H1 (cell line): ENCODE results near the gene SLC38A10. TPM values are rescaled to one million over a fixed set of nuclear protein-coding genes. Genes with fewer than 3 reads are reported as not detected.

Experiments used
- BRCA1 ChIP-seq: IDR thresholded peaks from 2 replicates; pipeline ENCODE4 v1.6.1; 2012; ENCODE audit warnings: low read depth, low read length, improper control_type of control experiment
- CBX8 ChIP-seq: fragments of 300-800, 300-1000 bp; sonication (generic); IDR thresholded peaks from 2 replicates; pipeline ENCODE4 v1.7.1; 2016; ENCODE audit warnings: low read depth, low read length, borderline replicate concordance
- EP300 ChIP-seq, 2 experiments: IDR thresholded peaks; 1 replicate in 1 of 2; 2 replicates in 1 of 2; pipeline ENCODE4 v1.6.1; 2011 to 2012; ENCODE audit warnings: low read depth in 2 of 2, low read length in 2 of 2, mild to moderate bottlenecking in 2 of 2, borderline replicate concordance in 1 of 2, inconsistent platforms in 1 of 2, moderate library complexity in 1 of 2
- GTF2F1 ChIP-seq: IDR thresholded peaks from 2 replicates; pipeline ENCODE4 v1.6.1; 2012; ENCODE audit warnings: low read depth, low read length, improper control_type of control experiment, borderline replicate concordance
- KDM1A ChIP-seq: fragments of 200-600, 300-600 bp; sonication (generic); IDR thresholded peaks from 2 replicates; pipeline ENCODE4 v1.7.1; 2016; ENCODE audit warnings: mild to moderate bottlenecking, low read length, borderline replicate concordance
- KDM4A ChIP-seq: IDR thresholded peaks from one replicate; pipeline ENCODE4 v1.7.1; 2012; ENCODE audit warnings: low read depth, mild to moderate bottlenecking, moderate library complexity, low read length, inconsistent platforms; ENCODE audit not compliant: severe bottlenecking
- KDM5A ChIP-seq: fragments of 200-600 bp; IDR thresholded peaks from 2 replicates; pipeline ENCODE4 v1.7.1; 2012; ENCODE audit warnings: mild to moderate bottlenecking, low read length, inconsistent platforms, mixed read lengths
- POLR2AphosphoS5 ChIP-seq: IDR thresholded peaks from 2 replicates; pipeline ENCODE4 v1.6.1; 2011; ENCODE audit warnings: low read depth, low read length
- RAD21 ChIP-seq, 2 experiments: IDR thresholded peaks in 1 of 2; conservative IDR thresholded peaks in 1 of 2; 2 replicates each; pipeline ENCODE4 v1.6.1; 2011; ENCODE audit warnings: low read depth in 2 of 2, low read length in 2 of 2, improper control_type of control experiment in 1 of 2, inconsistent platforms in 1 of 2, mild to moderate bottlenecking in 1 of 2, moderate library complexity in 1 of 2
- RXRA ChIP-seq: IDR thresholded peaks from 2 replicates; pipeline ENCODE4 v1.6.1; 2011; ENCODE audit warnings: low read depth, mild to moderate bottlenecking, low read length, moderate library complexity; ENCODE audit not compliant: insufficient read depth
- SIN3A ChIP-seq, 2 experiments: IDR thresholded peaks in 1 of 2; conservative IDR thresholded peaks in 1 of 2; 2 replicates each; pipeline ENCODE4 v1.6.1; 2011 to 2012; ENCODE audit warnings: low read length in 2 of 2, improper control_type of control experiment in 1 of 2, low read depth in 1 of 2, mild to moderate bottlenecking in 1 of 2
- SIRT6 ChIP-seq: IDR thresholded peaks from one replicate; pipeline ENCODE4 v1.7.1; 2012; ENCODE audit warnings: low read length, inconsistent platforms
- SUZ12 ChIP-seq: fragments of 200-600 bp; sonication (generic); IDR thresholded peaks from 2 replicates; pipeline ENCODE4 v1.6.1; 2012; ENCODE audit warnings: mild to moderate bottlenecking, inconsistent platforms, low read length, moderate library complexity, mixed read lengths
- TAF7 ChIP-seq: optimal IDR thresholded peaks from 2 replicates; pipeline ENCODE3; 2011; ENCODE audit warnings: low read depth, mild to moderate bottlenecking, inconsistent platforms, low read length, moderate library complexity, borderline replicate concordance
- TBP ChIP-seq: IDR thresholded peaks from 2 replicates; pipeline ENCODE4 v1.6.1; 2011; ENCODE audit warnings: low read depth, low read length, improper control_type of control experiment
- TEAD4 ChIP-seq: IDR thresholded peaks from 2 replicates; pipeline ENCODE4 v1.6.1; 2012; ENCODE audit warnings: low read depth, low read length, inconsistent platforms, mixed read lengths
- YY1 ChIP-seq: IDR thresholded peaks from 2 replicates; pipeline ENCODE4 v1.6.1; 2011; ENCODE audit warnings: low read depth, mild to moderate bottlenecking, low read length
- polyA plus RNA-seq, 7 experiments: library from polyadenylated mRNA; depleted of rRNA in 3 of 7; stranded (reverse) in 5 of 7; unstranded in 2 of 7; fragments of >200 nt in 5 of 7; fragments of 200-250 nt in 2 of 7; gene quantifications; 1 replicate in 5 of 7; 2 replicates in 1 of 7; 4 replicates in 1 of 7; pipeline versions ENCODE4 v1.2.1 to v1.2.3, GENCODE V29; 2011 to 2013; ENCODE audit warnings: missing spikeins in 2 of 7, mixed read lengths in 2 of 7
- total RNA-seq: library from RNA; stranded (reverse); fragmentation: NEBNext Ultra II Directional; extraction: Animal tissue kit (Norgen Biotek cat#: 25700); gene quantifications from 2 replicates; pipeline ENCODE4 v1.2.1, GENCODE V29; 2021
- TF ChIP-seq, protein P1 (sequence below), 3 experiments: IDR thresholded peaks; 1 replicate in 2 of 3; 2 replicates in 1 of 3; pipeline versions ENCODE4 v1.5.1 to v1.6.1; 2011; ENCODE audit warnings: low read length in 3 of 3, mild to moderate bottlenecking in 3 of 3, inconsistent platforms in 2 of 3, low read depth in 1 of 3, moderate library complexity in 1 of 3; ENCODE audit not compliant: insufficient read depth in 1 of 3; ENCODE audit errors: control extremely low read depth in 1 of 3
- TF ChIP-seq, protein P2 (sequence below): IDR thresholded peaks from 2 replicates; pipeline ENCODE4 v1.6.1; 2012; ENCODE audit warnings: inconsistent platforms

Gene SLC38A10
- total and polyA plus RNA-seq, 2 of the 8 experiments (the other 6 are each of a cell fraction or from before 2014, with no cell fraction given) = 26.4 to 41.0 TPM

DNA sequence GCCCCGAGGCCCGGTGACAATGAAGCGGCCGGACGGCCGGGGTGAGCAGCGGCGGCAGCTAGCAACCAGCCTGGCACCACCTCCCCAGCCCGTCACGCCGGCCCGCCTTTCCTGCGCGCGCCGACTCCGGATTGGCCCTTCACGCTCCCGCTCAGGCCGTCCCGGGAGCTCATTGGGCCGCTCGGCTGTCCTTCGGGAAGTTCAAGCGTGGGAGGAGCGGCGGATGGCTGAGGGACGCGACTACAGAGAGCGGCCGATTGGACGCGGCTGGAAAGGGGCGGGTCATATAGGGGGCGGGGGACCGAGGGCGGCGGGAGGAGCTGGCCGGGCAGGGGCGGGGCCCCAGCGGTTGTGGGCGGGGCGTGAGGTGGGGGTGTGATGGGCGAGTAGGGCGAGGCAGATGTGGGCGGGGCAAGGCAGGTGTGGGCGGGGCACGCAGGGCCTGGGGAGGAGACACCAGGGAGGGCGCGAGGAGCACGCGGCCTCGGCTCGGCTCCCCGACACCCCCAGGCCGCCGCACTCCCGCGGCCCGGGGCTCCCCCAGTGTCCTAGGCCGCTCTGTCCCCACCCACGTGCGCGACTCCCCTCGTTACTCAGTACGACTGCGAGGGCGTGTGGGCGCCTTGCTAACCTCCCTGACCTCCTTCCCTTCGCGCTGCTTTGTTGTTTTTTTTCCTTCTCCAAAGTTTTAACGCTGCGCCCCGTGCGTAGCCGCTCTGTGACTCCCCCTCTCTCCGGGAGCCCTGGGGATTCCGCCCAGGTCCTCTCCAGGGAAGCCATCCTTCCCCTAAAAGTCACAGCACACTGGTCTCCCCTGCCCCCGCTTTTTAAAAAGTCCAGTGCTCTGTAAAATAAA, 72.0 kb downstream of the SLC38A10 start, which contains the start of gene CEP131 (continued):
- no peak for TF ChIP-seq BRCA1
- TF ChIP-seq TAF7 = peak; percentile 60
- TF ChIP-seq, protein P1, sequence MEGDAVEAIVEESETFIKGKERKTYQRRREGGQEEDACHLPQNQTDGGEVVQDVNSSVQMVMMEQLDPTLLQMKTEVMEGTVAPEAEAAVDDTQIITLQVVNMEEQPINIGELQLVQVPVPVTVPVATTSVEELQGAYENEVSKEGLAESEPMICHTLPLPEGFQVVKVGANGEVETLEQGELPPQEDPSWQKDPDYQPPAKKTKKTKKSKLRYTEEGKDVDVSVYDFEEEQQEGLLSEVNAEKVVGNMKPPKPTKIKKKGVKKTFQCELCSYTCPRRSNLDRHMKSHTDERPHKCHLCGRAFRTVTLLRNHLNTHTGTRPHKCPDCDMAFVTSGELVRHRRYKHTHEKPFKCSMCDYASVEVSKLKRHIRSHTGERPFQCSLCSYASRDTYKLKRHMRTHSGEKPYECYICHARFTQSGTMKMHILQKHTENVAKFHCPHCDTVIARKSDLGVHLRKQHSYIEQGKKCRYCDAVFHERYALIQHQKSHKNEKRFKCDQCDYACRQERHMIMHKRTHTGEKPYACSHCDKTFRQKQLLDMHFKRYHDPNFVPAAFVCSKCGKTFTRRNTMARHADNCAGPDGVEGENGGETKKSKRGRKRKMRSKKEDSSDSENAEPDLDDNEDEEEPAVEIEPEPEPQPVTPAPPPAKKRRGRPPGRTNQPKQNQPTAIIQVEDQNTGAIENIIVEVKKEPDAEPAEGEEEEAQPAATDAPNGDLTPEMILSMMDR (IDR thresholded peaks at IDR 0.05; ENCODE audit: control extremely low read depth in 1 of 3, insufficient read depth in 1 of 3, low read depth in 1 of 3, low read length in 3 of 3) = no peak
- no peak for TF ChIP-seq CBX8
- TF ChIP-seq RXRA = no peak
- TF ChIP-seq RAD21 (IDR thresholded peaks at IDR 0.05 in 1 of 2, conservative IDR thresholded peaks at IDR 0.05 in 1 of 2; ENCODE audit: low read depth in 2 of 2, low read length in 2 of 2) = no peak
- no peak for TF ChIP-seq KDM1A
- no peak for TF ChIP-seq YY1
- TF ChIP-seq SIN3A (conservative IDR thresholded peaks at IDR 0.05 in 1 of 2, IDR thresholded peaks at IDR 0.05 in 1 of 2; ENCODE audit: low read depth in 1 of 2, low read length in 2 of 2) = peak in 1 of 2 experiments; percentile 43; a peak in 1 of 4 replicates
- TF ChIP-seq, protein P2, sequence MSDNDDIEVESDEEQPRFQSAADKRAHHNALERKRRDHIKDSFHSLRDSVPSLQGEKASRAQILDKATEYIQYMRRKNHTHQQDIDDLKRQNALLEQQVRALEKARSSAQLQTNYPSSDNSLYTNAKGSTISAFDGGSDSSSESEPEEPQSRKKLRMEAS = peak; percentile 95
- TF ChIP-seq EP300 (IDR thresholded peaks at IDR 0.05; ENCODE audit: borderline replicate concordance in 1 of 2, low read depth in 2 of 2, low read length in 2 of 2) = no peak
- TF ChIP-seq TBP = peak; percentile 48; the same call in 1 of the 2 replicates
- no peak for TF ChIP-seq KDM5A
- TF ChIP-seq POLR2AphosphoS5 = peak; percentile 70
- TF ChIP-seq KDM4A = peak; percentile 88
- no peak for TF ChIP-seq SIRT6
- no peak for TF ChIP-seq GTF2F1
- no peak for TF ChIP-seq TEAD4
- no peak for TF ChIP-seq SUZ12
